PC-3 (cell line): ENCODE results near the gene JHY. TPM values are rescaled to one million over a fixed set of nuclear protein-coding genes. Genes with fewer than 3 reads are reported as not detected.

Experiments used
- ATAC-seq: fragments of 200-7000 bp; cut with Tn5 transposase; 2 replicates; pipeline ENCODE4 v1.9.1; 2020; ENCODE audit warnings: mild to moderate bottlenecking, moderate library complexity
- BruUV-seq: library from RNA; stranded (reverse); fragments of 400-500 nt; replicated peaks from 2 replicates; lab custom pipeline; 2021; lab: Mats Ljungman, UMichigan
- CTCF ChIA-PET: fragments of 300-600 bp; sonication (Branson Sonifier 250); formaldehyde crosslinking; loops from one replicate; lab custom pipeline; 2022; ENCODE audit warnings: antibody characterized with exemption; lab: Charles Lee
- POLR2A ChIA-PET: fragments of 300-600 bp; sonication (Branson Sonifier 250); formaldehyde crosslinking; loops from one replicate; lab custom pipeline; 2022; ENCODE audit warnings: antibody characterized with exemption; ENCODE audit not compliant: unreplicated experiment; lab: Charles Lee
- DNase-seq: peaks from one replicate; pipeline ENCODE4 v3.0.0-alpha.2; 2015
- H2AFZ ChIP-seq: fragments of 300-600 bp; sonication (generic); 2 replicates; pipeline ENCODE4 v1.6.0; 2016; ENCODE audit warnings: antibody characterized with exemption, low read length
- H3F3A ChIP-seq: fragments of 300-600 bp; sonication (generic); one replicate; pipeline ENCODE4 v1.6.0; 2017; ENCODE audit warnings: antibody characterized with exemption, low read length, control low read depth, mild to moderate bottlenecking; ENCODE audit not compliant: unreplicated experiment
- H3K27ac ChIP-seq: fragments of 300-600 bp; sonication (generic); 2 replicates; pipeline ENCODE4 v1.5.1; 2016; ENCODE audit warnings: mild to moderate bottlenecking, low read length
- H3K27me3 ChIP-seq: fragments of 300-600 bp; sonication (generic); 2 replicates; pipeline ENCODE4 v1.6.1; 2016; ENCODE audit warnings: low read length, mixed read lengths
- H3K36me3 ChIP-seq: fragments of 300-600 bp; sonication (generic); 2 replicates; pipeline ENCODE4 v1.6.1; 2016; ENCODE audit warnings: low read depth, mixed run types, low read length, mixed read lengths
- H3K4me1 ChIP-seq: fragments of 300-600 bp; sonication (generic); 2 replicates; pipeline ENCODE4 v1.5.1; 2016; ENCODE audit warnings: low read length; ENCODE audit not compliant: insufficient read depth
- H3K4me2 ChIP-seq: fragments of 300-600 bp; sonication (generic); 2 replicates; pipeline ENCODE4 v1.6.0; 2016; ENCODE audit warnings: low read length
- H3K4me3 ChIP-seq: fragments of 300-600 bp; sonication (generic); 2 replicates; pipeline ENCODE4 v1.5.1; 2016; ENCODE audit warnings: mild to moderate bottlenecking, low read length, mixed read lengths
- H3K79me2 ChIP-seq: fragments of 300-600 bp; sonication (generic); 2 replicates; pipeline ENCODE4 v1.6.1; 2017; ENCODE audit warnings: low read length, mixed read lengths
- H3K9ac ChIP-seq: fragments of 300-600 bp; sonication (generic); 2 replicates; pipeline ENCODE4 v1.6.0; 2016; ENCODE audit warnings: mild to moderate bottlenecking, low read length
- H3K9me2 ChIP-seq: fragments of 300-600 bp; sonication (generic); replicated peaks from 2 replicates; pipeline ENCODE4 v1.6.1; 2016; ENCODE audit warnings: mixed run types, low read length, mixed read lengths
- H3K9me3 ChIP-seq: fragments of 300-600 bp; sonication (generic); 2 replicates; pipeline ENCODE4 v1.6.1; 2016; ENCODE audit warnings: low read length, mixed read lengths
- H4K20me1 ChIP-seq: fragments of 300-600 bp; sonication (generic); 2 replicates; pipeline ENCODE4 v1.6.1; 2016; ENCODE audit warnings: low read length, mixed read lengths
- EZH2 ChIP-seq: fragments of 300-600 bp; sonication (generic); IDR thresholded peaks from one replicate; pipeline ENCODE4 v1.6.1; 2017; ENCODE audit warnings: antibody characterized with exemption, mild to moderate bottlenecking, low read length; ENCODE audit not compliant: unreplicated experiment
- EZH2phosphoT487 ChIP-seq: fragments of 300-600 bp; sonication (generic); IDR thresholded peaks from 2 replicates; pipeline ENCODE4 v1.6.1; 2018; ENCODE audit warnings: mild to moderate bottlenecking, antibody characterized with exemption, low read length, borderline replicate concordance
- intact Hi-C: fragments of 100-400 bp; cut with micrococcal nuclease; formaldehyde crosslinking; loops from 2 replicates; pipeline ENCODE4 v1.9.0; 2023
- total RNA-seq: library from RNA; depleted of rRNA; stranded (reverse); fragments of >200 nt; gene quantifications from 2 replicates; pipeline ENCODE4 v1.2.3, GENCODE V29; 2014
- TF ChIP-seq, protein P1 (sequence below): fragments of 300-600 bp; sonication (generic); conservative IDR thresholded peaks from 2 replicates; pipeline ENCODE4 v1.5.1; 2017; ENCODE audit warnings: antibody characterized with exemption, low read depth, mild to moderate bottlenecking, low read length

JHY gene
- total RNA-seq, 1 experiment from 2014 or later, result 4.9 TPM

DNA sequence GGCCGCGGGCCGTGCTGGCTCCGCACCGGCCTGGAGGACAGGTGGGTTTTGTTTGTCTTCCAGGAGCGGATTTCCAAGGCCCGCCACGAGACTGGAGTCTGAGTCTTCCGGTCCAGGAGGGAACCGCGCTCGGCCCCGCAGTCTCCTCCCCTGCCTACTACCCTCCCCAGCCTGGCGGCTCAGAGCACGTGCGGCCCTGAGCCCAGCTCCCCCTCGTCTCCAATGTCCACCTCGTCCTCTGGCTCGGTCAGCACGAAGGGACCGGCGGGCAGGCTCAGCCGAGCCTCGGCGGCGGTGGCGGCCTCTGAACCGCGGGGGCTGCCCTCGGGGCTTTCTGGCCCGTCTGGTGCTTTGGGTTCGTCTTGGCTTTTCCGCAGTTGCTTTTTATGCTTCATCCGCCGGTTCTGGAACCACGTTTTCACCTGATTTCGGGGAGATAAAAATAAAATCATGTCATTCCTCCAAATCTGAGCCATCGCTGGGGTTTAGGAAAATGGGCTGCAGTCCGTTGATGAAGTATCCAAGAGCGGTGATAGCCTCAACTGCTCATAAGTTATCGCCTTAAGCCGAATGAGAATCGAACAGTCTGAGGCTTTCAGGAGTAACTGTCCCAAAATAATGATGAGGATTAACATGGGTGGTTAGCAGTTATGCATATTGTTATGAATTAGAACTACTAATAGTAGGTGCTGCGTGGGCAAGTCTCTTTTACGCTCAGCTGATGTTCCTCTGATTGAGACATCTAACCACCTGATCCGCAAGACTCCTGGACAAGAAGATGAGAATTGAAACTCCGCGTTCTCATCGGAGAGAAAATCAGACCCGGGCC, 95.1 kb downstream of the JHY start:
- BruUV-seq, result no TSS peak
- ATAC-seq, result no peak
- H2AFZ ChIP-seq, result no peak overlapping the region
- TF ChIP-seq, protein P1, sequence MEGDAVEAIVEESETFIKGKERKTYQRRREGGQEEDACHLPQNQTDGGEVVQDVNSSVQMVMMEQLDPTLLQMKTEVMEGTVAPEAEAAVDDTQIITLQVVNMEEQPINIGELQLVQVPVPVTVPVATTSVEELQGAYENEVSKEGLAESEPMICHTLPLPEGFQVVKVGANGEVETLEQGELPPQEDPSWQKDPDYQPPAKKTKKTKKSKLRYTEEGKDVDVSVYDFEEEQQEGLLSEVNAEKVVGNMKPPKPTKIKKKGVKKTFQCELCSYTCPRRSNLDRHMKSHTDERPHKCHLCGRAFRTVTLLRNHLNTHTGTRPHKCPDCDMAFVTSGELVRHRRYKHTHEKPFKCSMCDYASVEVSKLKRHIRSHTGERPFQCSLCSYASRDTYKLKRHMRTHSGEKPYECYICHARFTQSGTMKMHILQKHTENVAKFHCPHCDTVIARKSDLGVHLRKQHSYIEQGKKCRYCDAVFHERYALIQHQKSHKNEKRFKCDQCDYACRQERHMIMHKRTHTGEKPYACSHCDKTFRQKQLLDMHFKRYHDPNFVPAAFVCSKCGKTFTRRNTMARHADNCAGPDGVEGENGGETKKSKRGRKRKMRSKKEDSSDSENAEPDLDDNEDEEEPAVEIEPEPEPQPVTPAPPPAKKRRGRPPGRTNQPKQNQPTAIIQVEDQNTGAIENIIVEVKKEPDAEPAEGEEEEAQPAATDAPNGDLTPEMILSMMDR, result no peak
- TF ChIP-seq EZH2phosphoT487 (no peak), EZH2 (no peak)
- ChIA-PET CTCF (no interaction called here), POLR2A (no interaction called here)
- H4K20me1 ChIP-seq, result no peaks in the 10 kb centered on the region
- peaks cover 97% of the 10 kb centered on the region for H3K27me3 ChIP-seq
- H3K9me2 ChIP-seq, result no peaks in the 10 kb centered on the region
- H3K27ac ChIP-seq, result no peak overlapping the region
- DNase-seq, result no peak
- H3K9ac ChIP-seq, result no peak overlapping the region
- no peaks in the 10 kb centered on the region for H3K79me2 ChIP-seq
- no peaks in the 10 kb centered on the region for H3K4me1 ChIP-seq
- H3K9me3 ChIP-seq, result no peaks in the 10 kb centered on the region
- intact Hi-C loops, result no loop called here
- H3F3A ChIP-seq, result no peaks in the 10 kb centered on the region
- H3K4me3 ChIP-seq, result no peak overlapping the region
- H3K36me3 ChIP-seq, result no peaks in the 10 kb centered on the region
- no peak overlapping the region for H3K4me2 ChIP-seq

DNA sequence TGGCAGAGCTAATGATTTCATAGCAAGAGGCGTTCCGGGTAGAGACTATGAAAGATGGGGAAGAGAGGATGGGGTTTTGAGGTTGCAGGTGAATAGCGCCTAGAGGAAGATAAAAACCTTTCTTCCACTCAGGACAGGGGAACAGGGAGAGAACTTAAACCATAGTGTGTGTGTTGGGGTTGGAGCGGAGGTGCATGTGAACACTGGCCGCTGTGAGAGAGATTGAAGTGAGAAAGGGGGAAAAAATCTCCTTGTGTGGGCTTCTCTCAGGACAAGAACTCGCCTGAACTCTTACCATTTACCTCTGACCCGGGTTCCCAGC, 95.7 kb downstream of the JHY start:
- Histone ChIP-seq H2AFZ (no peak overlapping the region), H3K4me2 (no peak overlapping the region), H3K4me1 (no peaks in the 10 kb centered on the region), H3K36me3 (no peaks in the 10 kb centered on the region), H3K27ac (no peak overlapping the region), H3K27me3 (peaks cover 97% of the 10 kb centered on the region), H3K9ac (no peak overlapping the region), H3F3A (no peaks in the 10 kb centered on the region), H3K4me3 (no peak overlapping the region), H3K9me2 (no peaks in the 10 kb centered on the region), H3K79me2 (no peaks in the 10 kb centered on the region), H3K9me3 (no peaks in the 10 kb centered on the region), H4K20me1 (no peaks in the 10 kb centered on the region)
- no peak for ATAC-seq
- intact Hi-C loops, result no loop called here
- ChIA-PET POLR2A (no interaction called here), CTCF (no interaction called here)
- DNase-seq, result no peak
- TF ChIP-seq, protein P1, result no peak
- TF ChIP-seq EZH2phosphoT487, result no peak
- no peak for TF ChIP-seq EZH2
- no TSS peak for BruUV-seq

DNA sequence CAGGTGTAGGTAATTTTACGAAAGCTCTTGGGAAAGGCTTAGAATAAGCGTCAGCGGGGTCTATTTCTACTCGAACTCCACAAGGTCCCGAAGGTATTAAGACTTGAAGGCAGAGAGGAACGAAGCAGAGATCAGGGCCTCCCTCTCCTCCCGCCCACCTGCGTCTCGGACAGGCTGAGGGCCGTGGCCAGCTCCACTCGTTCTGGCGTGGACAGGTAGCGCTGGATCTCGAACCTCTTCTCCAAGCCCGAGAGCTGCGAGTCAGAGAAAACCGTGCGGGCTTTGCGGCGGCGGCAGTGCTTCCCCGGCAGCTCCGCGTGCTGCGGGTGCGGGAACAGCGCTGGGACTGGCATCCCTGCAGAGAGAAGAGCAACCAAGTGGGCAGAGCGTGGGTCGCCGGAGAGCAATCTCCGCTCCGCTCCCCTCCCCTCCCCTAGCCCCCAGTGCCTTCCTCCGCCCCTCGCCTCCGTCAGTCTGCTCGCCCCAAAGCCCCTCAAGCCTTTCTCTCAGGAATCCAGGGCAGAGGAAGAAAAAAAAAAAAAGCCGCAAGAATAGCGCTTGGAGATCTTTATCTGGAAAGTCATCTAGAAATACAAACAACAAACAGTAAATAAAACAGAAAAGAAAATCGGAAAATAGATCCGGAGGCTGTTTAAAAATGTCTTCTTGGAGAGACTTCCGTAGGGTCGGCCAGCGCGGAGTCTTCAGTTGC, 96.7 kb downstream of the JHY start:
- H3K27me3 ChIP-seq, result peaks cover 97% of the 10 kb centered on the region
- intact Hi-C loops, result no loop called here

More for the DNA sequence above, 96.7 kb downstream of the JHY start:
- H4K20me1 ChIP-seq, result no peaks in the 10 kb centered on the region
- no peak overlapping the region for H3K9ac ChIP-seq
- BruUV-seq, result no TSS peak
- H3K4me1 ChIP-seq, result no peaks in the 10 kb centered on the region
- H3K79me2 ChIP-seq, result no peaks in the 10 kb centered on the region
- H3K9me2 ChIP-seq, result no peaks in the 10 kb centered on the region
- ATAC-seq, result no peak
- H3K36me3 ChIP-seq, result no peaks in the 10 kb centered on the region
- DNase-seq, result no peak
- H3K4me3 ChIP-seq, result no peak overlapping the region
- H3K9me3 ChIP-seq, result no peaks in the 10 kb centered on the region
- TF ChIP-seq, protein P1, result no peak
- TF ChIP-seq EZH2phosphoT487 (no peak), EZH2 (no peak)
- POLR2A ChIA-PET, result no interaction called here
- H3K4me2 ChIP-seq, result no peak overlapping the region
- no peaks in the 10 kb centered on the region for H3F3A ChIP-seq
- no peak overlapping the region for H3K27ac ChIP-seq
- CTCF ChIA-PET, result no interaction called here
- H2AFZ ChIP-seq, result no peak overlapping the region
